Measurements from ENCODE around the gene BARD1. TPM values are rescaled to one million over a fixed set of nuclear protein-coding genes. Genes with fewer than 3 reads are reported as not detected.

BARD1 gene
- 10 to 100 TPM in 1 of 4 donors, 1 to 10 TPM in 3; 5.4 to 10.4 (median 7.7) TPM for total RNA-seq

DNA sequence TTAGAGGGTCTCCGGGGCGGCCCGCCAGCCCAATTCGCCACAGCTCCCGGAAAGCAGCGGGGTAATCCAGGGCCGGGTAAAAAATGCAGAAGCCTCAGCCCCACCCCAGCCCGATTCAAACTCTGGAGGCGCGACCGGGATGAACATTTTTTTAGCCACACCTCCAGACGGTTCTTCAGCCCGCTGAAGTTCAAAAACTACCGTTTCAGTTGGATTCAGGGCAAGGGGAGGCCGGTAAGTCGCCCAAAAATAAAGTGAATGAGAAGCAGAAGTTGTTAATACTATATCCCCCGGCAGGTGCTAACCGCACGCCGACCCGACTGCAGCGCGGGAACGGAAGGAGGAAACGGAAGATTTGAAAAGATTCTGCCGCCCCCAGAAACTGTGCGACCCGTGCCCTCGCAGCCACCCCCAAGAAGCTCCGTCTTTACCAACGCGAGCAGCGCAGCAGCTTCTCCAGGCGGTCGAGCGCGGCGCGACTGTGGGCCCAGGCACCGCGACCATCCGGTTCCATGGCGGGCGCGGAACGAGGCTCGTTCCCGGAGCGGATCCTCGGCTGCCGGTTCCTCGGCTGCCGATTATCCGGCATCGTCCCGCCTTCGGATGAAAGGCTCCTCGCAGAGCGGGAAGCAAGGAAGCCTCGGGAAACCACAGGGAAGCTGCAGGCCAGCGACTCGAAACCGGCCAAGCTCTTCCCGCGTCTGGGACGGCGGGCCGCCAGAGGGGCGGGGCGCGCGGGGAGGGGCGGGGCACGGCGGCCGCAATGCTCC, at the start of gene BARD1:
BARD1 (minus strand) TSS at position 703 of the 770 bp plus-strand sequence; CDS start at position 589, 114 bp downstream.
- TF ChIP-seq, protein P1, sequence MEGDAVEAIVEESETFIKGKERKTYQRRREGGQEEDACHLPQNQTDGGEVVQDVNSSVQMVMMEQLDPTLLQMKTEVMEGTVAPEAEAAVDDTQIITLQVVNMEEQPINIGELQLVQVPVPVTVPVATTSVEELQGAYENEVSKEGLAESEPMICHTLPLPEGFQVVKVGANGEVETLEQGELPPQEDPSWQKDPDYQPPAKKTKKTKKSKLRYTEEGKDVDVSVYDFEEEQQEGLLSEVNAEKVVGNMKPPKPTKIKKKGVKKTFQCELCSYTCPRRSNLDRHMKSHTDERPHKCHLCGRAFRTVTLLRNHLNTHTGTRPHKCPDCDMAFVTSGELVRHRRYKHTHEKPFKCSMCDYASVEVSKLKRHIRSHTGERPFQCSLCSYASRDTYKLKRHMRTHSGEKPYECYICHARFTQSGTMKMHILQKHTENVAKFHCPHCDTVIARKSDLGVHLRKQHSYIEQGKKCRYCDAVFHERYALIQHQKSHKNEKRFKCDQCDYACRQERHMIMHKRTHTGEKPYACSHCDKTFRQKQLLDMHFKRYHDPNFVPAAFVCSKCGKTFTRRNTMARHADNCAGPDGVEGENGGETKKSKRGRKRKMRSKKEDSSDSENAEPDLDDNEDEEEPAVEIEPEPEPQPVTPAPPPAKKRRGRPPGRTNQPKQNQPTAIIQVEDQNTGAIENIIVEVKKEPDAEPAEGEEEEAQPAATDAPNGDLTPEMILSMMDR (IDR thresholded peaks at IDR 0.05; ENCODE audit: low read depth): no peak

DNA sequence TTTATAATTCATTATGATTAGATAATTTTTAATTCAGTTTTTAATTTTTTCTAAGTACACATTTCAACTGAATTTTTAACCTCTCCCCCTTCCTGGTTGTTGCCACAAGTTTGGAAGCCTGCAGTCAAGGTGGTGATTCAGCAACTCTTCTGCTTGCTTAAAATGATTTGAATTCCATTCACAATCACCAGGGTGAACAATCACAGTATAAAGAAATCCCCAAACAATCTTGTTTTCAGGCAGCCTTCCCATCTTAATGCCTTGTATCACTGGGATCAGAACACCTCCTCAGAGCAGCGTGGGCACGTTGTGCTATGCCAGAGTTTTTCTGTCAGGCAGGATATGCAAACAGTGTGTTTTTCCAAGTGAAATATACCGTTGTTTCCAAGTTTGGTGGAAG, 46.7 kb upstream of the BARD1 start:
- TF ChIP-seq, protein P1 (IDR thresholded peaks at IDR 0.05; ENCODE audit: low read depth): no peak

DNA sequence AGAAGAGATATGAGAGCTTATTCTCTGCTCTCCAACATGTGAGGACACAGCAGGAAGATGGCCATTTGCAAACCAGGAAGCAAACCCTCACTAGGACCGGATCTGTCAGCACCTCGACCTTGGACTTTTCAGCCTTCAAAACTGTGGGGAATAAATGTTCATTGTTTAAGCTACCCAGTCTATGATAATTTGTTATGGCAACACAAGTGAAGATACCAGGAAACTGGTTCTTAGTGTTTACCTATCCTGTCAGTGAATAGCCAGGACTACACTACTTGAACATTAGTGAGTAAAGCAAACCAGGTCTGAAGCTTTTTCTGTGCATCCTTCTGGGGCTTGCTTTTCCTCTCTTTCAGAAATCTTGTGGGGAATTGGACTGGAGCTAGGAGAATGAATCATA, 44.4 kb upstream of the BARD1 start:
- TF ChIP-seq, protein P1 (IDR thresholded peaks at IDR 0.05; ENCODE audit: low read depth): no peak

DNA sequence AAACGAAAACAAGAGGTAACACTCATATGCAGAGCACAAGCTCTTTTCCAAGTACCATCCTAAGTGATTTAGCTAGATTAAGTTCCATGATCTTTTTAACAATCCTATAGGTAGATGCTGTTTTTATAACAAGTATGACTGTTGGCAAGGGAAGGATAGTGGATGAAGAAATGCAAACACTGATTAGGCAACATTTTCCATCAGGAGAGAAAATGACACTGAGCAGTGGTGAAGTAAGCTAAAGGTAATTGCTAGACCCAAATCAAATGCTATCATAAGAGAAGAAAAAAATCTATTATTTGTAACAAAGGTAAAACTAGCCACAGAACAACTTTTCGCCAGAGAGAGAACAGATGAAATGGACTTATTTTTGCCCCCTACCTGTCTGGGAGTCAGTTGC, 34.3 kb upstream of the BARD1 start:
- TF ChIP-seq, protein P1 (IDR thresholded peaks at IDR 0.05; ENCODE audit: low read depth): no peak

DNA sequence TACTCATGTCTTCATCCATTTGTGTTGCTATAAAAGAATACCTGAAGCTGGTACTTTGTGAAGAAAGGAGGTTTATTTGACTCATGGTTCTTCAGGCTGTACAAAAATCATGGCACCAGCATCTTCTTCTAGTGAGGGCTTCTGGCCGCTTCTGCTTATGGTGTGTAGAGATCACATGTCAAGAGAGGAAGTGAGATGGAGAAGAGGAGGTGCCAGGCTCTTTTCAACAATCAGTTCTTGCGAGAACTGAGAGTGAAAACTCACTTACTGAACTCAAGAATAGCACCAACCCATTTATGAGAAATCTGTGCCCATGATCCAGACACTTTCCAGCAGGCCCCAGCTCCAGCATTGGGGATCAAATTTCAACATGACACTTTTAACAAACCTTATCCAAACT, 30.0 kb upstream of the BARD1 start:
- TF ChIP-seq, protein P1 (IDR thresholded peaks at IDR 0.05; ENCODE audit: low read depth): no peak

DNA sequence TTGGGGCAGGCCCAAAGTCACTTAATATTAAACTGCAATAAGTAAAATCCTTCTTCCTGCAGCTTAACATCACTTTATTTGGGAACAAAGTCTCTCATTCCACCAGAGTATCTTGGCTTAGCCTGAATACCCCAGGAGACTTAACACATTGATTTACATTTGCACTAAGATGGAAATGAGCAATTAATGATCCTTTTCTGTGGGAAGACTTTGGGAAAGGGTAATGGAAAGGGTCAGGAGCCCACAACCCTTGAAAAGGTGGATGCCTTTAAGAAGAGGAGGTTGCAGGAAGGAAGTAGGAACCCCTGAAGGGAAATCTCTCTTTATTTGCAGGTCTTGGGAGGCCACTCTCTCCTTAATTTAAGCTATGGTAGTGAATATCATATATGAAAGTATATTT, 28.0 kb upstream of the BARD1 start:
- TF ChIP-seq, protein P1 (IDR thresholded peaks at IDR 0.05; ENCODE audit: low read depth): no peak

DNA sequence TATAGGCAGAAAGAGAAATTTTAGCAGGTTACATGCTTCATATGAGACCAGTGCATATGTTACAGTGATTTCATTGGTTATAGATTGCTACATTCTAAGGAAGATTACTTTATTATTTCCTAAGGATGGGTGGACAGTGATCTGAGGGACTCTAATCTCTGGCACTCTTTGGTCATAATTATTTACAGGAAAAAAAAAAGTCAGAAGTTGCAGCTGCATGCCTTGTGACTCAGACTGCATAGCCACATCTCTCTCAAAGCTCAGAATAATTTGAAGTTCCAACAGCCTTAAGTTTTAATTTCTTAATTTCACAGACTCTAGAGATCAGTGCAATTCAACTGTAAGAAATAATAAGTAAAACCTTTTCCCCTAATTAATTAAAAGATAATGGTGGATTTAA, 27.1 kb upstream of the BARD1 start:
- TF ChIP-seq, protein P1 (IDR thresholded peaks at IDR 0.05; ENCODE audit: low read depth): no peak

Data from subcutaneous adipose tissue (tissue), 4 donors.